SHP77 (cell line): ENCODE measurements around the gene SAXO1.
"Not testable (repeated sequence)": the region's sequence is repeated elsewhere in the genome, so short reads cannot be mapped to it uniquely, and the experiment has no call there.

ENCODE experiments used
- DNase-seq, 2 experiments: peaks; one replicate each; lab custom pipeline; 2025; lab: John Stamatoyannopoulos, UW

The SAXO1 gene, protein sequence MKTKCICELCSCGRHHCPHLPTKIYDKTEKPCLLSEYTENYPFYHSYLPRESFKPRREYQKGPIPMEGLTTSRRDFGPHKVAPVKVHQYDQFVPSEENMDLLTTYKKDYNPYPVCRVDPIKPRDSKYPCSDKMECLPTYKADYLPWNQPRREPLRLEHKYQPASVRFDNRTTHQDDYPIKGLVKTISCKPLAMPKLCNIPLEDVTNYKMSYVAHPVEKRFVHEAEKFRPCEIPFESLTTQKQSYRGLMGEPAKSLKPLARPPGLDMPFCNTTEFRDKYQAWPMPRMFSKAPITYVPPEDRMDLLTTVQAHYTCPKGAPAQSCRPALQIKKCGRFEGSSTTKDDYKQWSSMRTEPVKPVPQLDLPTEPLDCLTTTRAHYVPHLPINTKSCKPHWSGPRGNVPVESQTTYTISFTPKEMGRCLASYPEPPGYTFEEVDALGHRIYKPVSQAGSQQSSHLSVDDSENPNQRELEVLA

DNA sequence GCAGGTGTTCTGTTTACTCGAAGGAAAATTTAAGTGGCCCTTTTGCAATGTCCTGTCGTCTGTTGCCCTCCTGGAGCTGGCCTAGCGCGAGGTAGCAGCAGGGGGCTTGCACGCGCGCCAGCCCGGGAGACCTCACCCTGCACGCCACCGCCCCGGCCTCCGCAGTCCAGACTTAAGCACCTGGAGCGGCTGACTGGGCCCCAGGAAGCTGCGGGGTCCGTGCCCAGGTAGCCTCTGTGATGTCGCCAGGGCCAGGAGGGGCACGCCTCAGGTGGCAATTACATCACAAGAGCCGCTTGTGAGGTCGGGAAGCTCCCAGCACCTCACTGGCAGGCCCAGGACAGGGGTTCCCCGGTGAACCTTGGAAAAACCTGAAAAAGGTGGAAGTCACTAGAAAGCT, at the start of gene SAXO1:
Gene SAXO1 (minus strand): TSS at position 195 of the 400 bp plus-strand sequence. CDS start 301 bp downstream, outside the sequence.
- no peak for DNase-seq

DNA sequence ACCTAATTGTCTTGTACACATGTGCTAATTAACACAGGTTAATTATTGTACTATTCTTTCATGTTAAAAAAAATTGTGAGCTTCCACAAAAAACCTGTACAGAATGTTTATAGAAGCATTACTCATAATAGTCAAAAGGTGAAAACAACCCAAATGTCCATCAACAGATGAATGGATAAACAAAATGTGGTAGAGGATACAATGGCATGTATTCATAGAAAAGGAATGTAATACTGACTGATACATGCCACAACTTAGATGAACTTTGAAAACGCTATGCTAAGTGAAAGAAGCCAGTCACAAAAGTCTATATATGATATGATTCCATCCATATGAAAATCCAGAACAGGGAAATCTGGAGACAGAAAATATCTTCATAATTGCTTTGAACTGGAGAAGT, 41.8 kb upstream of the SAXO1 start:
- DNase-seq = no peak

DNA sequence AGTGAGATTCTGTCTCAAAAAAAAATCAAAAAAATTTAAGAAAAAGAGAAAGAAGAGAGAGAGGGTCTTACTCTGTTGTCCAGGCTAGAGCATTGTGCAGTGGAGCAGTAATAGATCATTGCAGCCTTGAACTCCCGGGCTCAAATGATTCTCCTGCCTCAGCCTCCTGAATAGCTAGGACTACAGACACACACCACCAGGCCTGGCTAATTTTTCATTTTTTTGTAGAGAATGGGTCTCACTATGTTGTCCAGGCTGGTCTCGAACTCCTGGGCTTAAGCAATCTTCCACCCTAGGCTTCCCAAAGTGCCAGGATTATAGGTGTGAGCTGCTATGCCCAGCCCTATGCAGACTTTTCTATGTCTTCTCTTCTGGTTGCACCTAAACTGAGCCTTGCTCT, 41.2 kb upstream of the SAXO1 start:
- DNase-seq = no peak

DNA sequence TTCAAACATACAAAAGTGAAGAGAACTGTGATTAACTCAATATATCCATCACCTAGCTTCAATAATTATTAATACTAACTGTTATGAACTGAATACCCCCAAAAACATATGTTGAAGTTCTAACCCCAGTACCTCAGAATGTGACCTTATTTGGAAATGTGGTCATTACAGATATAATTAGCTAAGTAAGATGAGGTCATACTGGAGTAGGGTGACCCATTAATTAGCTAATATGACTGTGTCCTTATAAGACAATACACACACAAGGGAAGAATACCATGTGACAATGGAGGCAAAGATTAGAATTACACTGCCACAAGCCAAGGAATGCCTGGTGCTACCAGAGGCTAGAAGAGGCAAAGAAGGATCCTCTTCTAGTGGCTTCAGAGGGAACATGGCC, 24.0 kb upstream of the SAXO1 start:
- DNase-seq = no peak

DNA sequence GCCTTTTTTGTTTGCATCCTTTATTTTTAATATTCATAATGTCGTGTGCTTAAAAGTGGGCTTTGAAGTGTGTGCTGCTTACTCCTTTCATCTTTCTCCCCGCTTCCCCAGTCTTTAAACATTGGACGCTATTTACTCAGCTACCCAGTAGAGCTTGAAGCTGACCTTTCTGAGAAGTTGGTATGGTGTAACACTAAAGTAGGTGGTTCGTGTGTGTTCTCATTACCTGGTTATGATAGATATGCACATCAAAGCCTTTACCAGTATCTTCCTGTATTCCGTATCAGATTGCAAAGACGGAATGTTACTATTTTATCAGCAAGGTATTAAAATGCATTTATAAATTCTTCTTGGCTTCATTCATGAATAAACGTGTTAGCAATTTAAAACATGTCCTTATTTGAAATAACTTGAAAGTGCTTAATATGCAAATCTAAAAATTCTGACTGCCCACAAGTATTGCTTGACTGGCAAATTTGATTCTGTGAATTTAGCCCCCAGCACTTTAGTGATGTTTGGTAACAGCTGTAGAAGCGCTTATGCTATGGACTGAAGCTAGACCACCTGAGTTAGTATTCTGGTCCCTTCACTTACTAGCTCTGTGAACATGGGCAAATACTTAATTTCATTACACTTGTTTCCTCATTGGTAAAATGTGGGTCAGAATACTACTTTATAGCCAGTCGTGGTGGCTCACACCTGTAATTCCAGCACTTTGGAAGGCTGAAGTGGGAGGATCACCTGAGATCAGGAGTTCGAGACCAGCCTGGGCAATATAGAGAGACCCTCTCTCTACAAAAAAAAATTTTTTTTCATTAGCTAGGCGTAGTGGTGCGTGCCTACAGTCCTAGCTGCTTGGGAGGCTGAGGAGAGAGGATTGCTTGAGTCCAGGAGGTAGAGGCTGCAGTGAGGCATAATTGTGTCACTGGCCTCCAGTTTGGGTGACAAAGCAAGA, 17.9 kb upstream of the SAXO1 start:
- DNase-seq = peak in 1 of 2 experiments; percentile 1

DNA sequence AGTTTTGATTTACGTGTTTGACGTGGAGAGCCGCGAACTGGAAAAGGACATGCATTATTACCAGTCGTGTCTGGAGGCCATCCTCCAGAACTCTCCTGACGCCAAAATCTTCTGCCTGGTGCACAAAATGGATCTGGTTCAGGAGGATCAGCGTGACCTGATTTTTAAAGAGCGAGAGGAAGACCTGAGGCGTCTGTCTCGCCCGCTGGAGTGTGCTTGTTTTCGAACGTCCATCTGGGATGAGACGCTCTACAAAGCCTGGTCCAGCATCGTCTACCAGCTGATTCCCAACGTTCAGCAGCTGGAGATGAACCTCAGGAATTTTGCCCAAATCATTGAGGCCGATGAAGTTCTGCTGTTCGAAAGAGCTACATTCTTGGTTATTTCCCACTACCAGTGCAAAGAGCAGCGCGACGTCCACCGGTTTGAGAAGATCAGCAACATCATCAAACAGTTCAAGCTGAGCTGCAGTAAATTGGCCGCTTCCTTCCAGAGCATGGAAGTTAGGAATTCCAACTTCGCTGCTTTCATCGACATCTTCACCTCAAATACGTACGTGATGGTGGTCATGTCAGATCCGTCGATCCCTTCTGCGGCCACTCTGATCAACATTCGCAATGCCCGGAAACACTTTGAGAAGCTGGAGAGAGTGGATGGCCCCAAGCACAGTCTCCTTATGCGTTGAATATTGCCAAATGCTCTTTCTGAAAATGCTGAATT, 17.1 kb upstream of the SAXO1 start:
- no peak for DNase-seq

DNA sequence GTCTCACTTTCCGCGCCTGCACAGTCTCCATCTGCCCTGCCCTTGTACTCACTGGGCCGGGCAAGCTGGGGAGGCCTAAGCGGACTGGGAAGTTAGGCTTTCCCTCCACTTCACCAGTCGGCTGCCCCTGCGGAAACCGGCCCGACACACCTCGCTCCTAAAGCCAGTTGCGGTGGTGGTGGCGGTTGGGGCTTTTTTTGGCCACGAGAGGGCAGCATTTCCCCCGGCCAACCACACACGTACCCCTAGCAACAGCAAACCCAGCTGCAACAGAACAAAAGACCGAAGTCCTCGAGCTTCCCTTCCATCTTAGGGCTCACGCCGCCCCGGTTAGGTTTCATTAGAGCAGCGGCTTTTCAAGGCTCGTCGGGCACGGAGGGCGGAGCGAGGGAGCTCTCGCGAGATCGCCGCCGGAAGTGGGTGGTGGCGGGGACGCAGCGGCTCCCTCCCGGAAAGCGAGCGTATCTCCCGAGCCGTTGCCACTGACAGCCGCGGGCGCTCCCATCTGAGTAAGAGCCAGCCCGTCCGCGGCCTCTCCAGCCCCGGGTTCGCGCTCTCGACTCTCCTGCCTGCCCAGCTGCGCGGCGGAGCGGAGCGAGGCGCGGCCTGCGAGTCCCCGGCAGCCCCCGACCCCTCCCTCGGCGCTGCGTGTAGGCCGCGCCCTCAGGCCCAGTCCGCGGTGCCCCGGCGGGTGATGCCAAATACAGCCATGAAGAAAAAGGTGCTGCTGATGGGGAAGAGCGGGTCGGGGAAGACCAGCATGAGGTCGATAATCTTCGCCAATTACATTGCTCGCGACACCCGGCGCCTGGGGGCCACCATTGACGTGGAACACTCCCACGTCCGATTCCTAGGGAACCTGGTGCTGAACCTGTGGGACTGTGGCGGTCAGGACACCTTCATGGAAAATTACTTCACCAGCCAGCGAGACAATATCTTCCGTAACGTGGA, 16.2 kb upstream of the SAXO1 start, which contains the start of gene RRAGA:
Gene RRAGA (plus strand): TSS at position 462 of the 951 bp plus-strand sequence. CDS start 233 bp downstream, at position 695.
- peak; percentile 82 to 88 for DNase-seq

DNA sequence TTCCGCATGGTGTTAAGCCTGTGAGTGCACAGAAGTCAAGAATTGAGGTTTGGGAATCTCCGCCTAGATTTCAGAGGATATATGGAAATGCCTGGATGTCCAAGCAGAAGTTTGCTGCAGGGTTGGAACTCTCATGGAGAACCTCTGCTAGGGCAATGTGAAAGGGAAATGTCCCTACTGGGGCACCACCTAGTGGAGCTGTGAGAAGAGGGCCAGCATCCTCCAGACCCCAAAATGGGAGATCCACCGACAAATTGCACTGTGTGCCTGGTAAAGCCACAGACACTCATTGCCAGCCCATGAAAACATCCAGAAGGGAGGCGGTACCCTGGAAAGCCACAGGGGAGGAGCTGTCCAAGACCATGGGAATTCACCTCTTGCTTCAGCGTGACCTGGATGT, 3.6 kb upstream of the SAXO1 start:
- DNase-seq = no peak

DNA sequence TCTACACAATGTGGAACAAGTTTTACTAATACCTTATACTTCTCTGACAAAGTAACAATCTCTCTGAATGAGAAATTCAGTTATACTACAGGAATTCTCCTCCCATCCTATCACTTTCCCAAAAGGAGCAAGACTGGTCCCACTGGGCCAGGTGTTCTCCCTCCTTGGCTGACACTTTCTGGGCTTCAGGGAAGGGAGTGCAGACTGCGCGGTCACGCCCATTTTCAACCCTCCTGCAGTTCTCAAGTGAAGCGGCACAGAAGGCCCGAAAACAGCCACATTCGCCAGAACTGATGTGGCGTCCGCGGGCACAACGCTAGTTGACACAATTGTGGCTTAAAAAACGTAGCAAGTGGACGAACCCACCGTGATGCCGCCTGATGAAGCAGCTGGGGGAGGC, 603 bp downstream of the SAXO1 start:
- DNase-seq = no peak

DNA sequence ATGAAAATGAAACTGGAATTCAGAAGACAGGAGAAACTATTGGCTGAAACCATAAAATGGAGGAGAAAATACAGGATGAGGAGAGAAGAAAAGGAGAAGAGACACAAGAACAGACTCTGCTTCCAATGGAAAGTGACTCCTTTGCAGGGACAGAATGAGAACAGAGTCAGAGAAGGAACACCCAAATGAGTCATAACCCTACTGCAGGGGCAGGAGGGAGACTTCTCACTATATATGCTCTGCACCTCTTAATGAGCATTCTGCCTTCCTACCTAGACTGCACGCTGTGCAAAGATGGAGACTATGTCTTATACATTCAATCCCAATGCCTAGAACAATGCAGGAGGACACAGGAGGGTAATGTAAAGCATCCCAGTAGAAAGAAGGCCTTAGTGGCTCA, 2.1 kb downstream of the SAXO1 start:
- DNase-seq = no peak

DNA sequence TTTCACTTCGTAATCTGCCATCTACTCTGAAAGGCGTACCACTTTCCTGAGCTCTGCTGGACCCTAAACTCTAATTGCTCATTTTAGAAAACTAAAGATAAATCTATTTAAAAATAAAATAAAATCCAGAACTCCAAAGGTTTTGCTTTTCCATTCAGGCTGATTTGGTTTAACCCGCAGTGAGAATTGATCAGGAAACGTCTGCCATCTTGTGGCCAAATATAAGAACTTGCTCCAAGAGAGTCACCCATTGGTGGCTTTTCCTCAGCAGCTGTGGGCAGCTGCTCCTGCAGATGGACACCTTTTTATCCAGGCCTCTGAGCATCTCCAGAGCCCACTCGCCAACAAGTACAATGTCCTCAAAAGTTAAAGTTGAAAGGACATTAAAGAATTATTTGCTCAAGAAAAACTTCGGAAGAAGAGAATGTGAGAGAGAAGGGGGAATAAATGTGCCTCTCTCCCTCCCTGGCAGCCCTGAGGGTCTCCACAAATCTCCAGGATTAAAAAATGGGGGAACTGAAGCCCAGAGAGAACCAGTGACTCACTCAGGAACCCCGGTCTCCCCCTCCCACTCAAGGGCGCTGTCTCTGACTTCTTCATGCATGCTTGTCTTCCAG, 4.1 kb downstream of the SAXO1 start:
- DNase-seq = peak; percentile 27 to 54

DNA sequence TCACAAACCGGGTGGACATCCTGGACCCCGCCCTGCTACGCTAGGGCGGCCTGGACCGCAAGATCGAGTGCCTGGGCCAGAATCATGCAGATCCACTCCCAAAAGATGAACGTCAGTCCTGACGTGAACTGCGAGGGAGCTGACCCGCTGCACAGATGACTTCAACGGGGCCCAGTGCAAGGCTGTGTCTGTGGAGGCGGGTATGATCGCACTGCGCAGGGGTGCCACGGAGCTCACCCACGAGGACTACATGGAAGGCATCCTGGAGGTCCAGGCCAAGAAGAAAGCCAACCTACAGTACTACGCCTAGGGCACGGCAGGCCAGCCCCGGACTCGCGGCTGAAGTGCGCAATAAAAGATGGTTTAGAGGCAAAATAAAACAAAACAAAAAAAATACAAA, 5.2 kb downstream of the SAXO1 start:
- DNase-seq = no peak

DNA sequence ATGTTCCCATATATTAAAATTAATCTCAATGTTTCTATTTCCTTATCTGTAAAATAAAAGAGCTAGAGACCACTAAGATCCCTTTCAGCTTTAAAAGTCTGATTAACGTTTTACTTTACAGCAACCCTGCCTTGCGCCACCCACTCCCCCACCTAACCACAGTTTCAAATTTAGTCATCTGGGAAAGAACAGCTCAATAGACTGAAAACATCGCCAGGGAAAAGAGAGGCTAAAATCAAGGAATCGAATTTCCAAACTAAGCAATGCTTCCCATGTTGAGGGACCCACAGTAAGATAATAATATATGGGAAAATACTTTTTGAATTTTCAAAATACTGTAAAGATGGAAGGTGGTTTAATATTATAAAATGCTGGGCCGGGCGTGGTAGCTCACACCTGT, 6.6 kb downstream of the SAXO1 start:
- DNase-seq = no peak

DNA sequence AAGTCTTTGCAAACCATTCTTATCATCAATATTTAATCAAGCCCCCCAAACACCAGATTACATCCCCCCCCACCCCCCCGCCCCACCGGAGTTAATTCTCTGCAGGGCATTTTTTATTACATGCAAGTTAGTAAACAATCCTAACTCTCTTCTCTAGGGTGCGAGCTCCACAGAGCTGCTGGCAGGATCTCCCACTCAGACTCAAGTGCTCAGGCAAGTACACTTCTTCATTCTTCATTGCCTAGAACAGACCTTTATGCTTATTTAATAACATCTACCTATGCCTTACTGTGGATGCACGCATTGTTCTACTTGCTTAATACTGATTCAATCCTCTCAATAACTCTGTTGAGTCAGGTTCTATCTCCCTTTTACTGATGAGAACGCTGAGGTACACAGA, 9.9 kb downstream of the SAXO1 start:
- no peak for DNase-seq

DNA sequence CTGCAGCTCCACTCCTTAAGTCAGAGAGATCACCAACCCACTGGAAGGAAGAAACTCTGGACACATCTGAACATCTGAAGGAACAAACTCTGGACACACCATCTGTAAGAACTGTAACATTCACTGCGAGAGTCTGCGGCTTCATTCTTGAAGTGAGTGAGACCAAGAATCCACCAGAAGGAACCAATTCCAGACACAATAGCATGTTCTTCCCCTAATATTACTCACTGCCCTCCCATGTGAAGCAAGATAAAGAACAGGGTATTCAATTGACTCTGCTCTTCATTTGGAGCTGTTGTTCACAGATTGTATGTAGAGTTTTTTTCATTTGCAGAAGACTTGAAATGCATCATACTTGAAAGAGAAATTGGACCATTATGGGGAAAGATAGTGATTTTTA, 10.8 kb downstream of the SAXO1 start:
- DNase-seq = no peak

DNA sequence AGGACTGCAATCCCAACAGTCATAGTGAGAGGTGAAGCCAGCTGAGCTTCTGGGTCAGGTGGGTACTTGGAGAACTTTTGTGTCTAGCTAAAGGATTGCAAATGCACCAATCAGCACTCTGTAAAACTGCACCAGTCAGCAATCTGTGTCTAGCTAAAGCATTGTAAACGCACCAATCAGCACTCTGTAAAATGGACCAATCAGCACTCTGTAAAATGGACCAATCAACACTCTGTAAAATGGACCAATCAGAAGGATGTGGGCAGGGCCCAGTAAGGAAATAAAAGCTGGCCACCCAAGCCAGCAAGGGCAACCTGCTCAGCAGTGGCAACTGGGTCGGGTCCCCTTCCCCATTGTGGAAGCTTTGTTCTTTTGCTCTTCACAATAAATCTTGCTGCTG, 11.4 kb downstream of the SAXO1 start:
- not testable (repeated sequence) for DNase-seq

DNA sequence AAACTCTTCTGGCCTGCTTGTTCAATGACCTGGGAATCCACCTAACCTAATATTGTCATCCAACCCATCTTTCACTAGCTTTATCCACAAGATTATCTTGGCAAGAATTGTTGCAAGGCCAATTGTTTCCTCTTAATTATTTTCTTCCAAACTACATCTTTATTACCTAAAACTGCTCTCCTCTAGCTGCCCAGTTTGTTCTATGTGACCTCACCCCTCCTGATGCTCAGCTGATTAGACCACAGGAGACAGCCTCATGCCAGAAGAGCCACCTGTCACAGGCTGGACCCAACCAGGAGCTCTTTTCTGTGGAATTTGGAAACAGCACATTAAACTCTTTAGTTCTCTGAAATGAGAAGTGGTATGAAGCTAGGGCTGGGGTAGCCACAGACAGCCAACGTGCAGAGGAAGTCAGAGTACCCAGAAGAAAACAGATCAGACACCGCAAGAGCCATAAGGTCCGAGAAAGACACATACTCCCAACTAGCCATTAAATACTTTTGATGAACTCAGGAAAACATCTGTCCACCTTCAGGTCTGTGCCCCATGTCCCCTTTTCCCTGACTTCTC, 12.0 kb downstream of the SAXO1 start:
- no peak for DNase-seq

DNA sequence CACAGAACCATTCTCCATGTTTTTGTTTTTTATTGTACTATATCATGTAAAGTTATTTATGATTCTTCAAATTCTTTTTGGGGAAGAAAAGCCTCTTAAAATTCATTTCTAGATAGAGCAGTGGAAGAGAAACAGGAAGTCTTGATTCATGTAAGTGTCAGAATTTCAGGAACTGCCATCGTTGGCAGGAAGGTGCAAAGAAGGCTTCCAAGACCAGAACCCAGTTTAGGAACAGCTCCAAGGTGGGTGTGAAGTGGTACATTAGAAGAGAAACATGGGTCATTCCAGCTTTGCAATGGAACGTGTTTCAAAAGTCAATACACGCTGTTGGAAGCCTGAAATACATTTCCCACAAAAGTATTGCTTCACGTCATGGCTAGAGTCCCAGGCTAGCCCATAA, 14.8 kb downstream of the SAXO1 start:
- DNase-seq = no peak

DNA sequence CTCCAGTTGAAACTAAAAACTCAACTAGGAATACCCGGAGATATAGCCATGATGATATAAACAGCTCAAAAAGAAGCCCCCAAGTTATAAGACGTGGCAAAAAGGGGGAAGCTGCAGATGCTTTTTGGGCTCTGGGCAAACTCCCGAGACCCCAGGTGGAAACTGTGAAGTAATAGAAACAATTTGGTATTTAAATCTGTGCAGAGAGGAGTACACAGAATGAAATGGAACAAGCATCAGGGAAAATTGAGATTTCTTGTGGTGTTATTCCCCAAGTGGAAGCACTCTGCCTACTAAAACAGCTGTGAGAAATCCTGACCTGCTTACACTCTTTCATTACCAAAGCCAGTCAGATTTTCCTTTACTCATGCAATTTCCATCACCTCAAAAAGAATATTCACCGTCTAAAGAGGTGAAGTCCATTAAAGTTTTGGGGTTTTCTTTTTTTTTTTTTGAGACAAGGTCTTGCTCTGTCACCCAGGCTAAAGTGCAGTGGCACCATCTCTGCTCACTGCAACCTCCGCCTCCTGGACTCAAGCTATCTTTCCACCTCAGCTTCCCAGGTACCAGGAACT, 23.5 kb downstream of the SAXO1 start:
- no peak for DNase-seq

DNA sequence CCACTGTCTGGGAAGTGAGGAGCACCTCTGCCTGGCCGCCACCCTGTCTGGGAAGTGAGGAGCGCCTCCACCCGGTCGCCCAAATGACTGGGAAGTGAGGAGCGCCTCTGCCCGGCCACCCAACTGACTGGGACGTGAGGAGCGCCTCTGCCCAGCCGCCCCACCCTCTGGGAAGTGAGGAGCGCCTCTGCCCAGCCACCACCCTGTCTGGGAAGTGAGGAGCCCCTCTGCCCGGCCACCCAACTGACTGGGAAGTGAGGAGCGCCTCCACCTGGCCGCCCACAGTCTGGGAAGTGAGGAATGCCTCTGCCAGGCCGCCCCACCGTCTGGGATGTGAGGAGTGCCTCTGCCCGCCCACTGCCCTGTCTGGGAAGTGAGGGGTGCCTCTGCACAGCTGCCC, 32.9 kb downstream of the SAXO1 start:
- no peak for DNase-seq
